GM23338 (cell line): ENCODE results near the gene LGALS9C.
"Not testable (repeated sequence)": the region's sequence is repeated elsewhere in the genome, so short reads cannot be mapped to it uniquely, and the experiment has no call there.

Experiments
- CREB1 ChIP-seq: fragments of 250-450 bp; sonication (Bioruptor Pico); IDR thresholded peaks from 2 replicates; pipeline ENCODE4 v1.5.0; 2020; ENCODE audit warnings: low read depth, mild to moderate bottlenecking, moderate library complexity
- EZH2 ChIP-seq: fragments of 200-600 bp; sonication (generic); IDR thresholded peaks from one replicate; pipeline ENCODE4 v1.8.0; 2017; ENCODE audit warnings: antibody characterized with exemption, mild to moderate bottlenecking, low read depth; ENCODE audit not compliant: unreplicated experiment
- EZH2phosphoT487 ChIP-seq: fragments of 200-600 bp; sonication (generic); IDR thresholded peaks from one replicate; pipeline ENCODE4 v1.8.1; 2018; ENCODE audit warnings: antibody characterized with exemption; ENCODE audit not compliant: unreplicated experiment
- JUNB ChIP-seq: IDR thresholded peaks from one replicate; pipeline ENCODE4 v1.6.1; 2016; ENCODE audit warnings: antibody characterized with exemption; ENCODE audit not compliant: unreplicated experiment
- POLR2AphosphoS5 ChIP-seq: IDR thresholded peaks from 2 replicates; pipeline ENCODE4 v1.6.1; 2016; ENCODE audit warnings: antibody characterized with exemption, low read depth
- STAT1 ChIP-seq: IDR thresholded peaks from one replicate; pipeline ENCODE4 v1.6.1; 2016; ENCODE audit warnings: antibody characterized with exemption; ENCODE audit not compliant: unreplicated experiment
- TF ChIP-seq, protein P1 (sequence below), 2 experiments: fragments of 200-600 bp in 1 of 2; sonication (generic) in 1 of 2; conservative IDR thresholded peaks; 2 replicates each; pipeline versions ENCODE4 v1.5.1 to v1.6.1; 2016 to 2017; ENCODE audit warnings: antibody characterized with exemption in 2 of 2, low read depth in 2 of 2, mild to moderate bottlenecking in 2 of 2, moderate library complexity in 1 of 2
- TF ChIP-seq, protein P2 (sequence below): IDR thresholded peaks from one replicate; pipeline ENCODE4 v1.6.1; 2018; ENCODE audit warnings: antibody characterized with exemption; ENCODE audit not compliant: unreplicated experiment

DNA sequence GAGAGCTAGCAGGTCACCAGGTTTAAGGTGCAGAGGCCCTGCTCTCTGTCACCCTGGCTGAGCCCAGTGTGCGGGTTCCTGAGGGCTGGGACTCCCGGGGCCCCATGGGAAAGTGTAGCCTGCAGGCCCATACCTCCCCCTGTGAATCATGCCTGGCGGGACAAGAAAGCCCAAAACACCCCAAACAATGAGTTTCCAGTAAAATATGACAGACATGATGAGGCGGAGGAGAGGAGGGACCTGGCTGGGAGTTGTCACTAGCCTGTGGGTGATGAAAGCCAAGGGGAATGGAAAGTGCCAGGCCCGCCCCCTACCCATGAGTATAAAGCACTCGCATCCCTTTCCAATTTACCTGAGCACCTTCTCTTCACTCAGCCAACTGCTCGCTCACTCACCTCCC, 26.8 kb upstream of the LGALS9C start:
- TF ChIP-seq, protein P1, sequence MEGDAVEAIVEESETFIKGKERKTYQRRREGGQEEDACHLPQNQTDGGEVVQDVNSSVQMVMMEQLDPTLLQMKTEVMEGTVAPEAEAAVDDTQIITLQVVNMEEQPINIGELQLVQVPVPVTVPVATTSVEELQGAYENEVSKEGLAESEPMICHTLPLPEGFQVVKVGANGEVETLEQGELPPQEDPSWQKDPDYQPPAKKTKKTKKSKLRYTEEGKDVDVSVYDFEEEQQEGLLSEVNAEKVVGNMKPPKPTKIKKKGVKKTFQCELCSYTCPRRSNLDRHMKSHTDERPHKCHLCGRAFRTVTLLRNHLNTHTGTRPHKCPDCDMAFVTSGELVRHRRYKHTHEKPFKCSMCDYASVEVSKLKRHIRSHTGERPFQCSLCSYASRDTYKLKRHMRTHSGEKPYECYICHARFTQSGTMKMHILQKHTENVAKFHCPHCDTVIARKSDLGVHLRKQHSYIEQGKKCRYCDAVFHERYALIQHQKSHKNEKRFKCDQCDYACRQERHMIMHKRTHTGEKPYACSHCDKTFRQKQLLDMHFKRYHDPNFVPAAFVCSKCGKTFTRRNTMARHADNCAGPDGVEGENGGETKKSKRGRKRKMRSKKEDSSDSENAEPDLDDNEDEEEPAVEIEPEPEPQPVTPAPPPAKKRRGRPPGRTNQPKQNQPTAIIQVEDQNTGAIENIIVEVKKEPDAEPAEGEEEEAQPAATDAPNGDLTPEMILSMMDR (conservative IDR thresholded peaks at IDR 0.05; ENCODE audit: low read depth in 2 of 2) = not testable (repeated sequence)
- not testable (repeated sequence) for TF ChIP-seq STAT1, CREB1, EZH2, POLR2AphosphoS5, EZH2phosphoT487, JUNB
- TF ChIP-seq, protein P2, sequence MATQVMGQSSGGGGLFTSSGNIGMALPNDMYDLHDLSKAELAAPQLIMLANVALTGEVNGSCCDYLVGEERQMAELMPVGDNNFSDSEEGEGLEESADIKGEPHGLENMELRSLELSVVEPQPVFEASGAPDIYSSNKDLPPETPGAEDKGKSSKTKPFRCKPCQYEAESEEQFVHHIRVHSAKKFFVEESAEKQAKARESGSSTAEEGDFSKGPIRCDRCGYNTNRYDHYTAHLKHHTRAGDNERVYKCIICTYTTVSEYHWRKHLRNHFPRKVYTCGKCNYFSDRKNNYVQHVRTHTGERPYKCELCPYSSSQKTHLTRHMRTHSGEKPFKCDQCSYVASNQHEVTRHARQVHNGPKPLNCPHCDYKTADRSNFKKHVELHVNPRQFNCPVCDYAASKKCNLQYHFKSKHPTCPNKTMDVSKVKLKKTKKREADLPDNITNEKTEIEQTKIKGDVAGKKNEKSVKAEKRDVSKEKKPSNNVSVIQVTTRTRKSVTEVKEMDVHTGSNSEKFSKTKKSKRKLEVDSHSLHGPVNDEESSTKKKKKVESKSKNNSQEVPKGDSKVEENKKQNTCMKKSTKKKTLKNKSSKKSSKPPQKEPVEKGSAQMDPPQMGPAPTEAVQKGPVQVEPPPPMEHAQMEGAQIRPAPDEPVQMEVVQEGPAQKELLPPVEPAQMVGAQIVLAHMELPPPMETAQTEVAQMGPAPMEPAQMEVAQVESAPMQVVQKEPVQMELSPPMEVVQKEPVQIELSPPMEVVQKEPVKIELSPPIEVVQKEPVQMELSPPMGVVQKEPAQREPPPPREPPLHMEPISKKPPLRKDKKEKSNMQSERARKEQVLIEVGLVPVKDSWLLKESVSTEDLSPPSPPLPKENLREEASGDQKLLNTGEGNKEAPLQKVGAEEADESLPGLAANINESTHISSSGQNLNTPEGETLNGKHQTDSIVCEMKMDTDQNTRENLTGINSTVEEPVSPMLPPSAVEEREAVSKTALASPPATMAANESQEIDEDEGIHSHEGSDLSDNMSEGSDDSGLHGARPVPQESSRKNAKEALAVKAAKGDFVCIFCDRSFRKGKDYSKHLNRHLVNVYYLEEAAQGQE = not testable (repeated sequence)
